HEK293 (cell line): Measurements from ENCODE around the gene OR10A3.

ENCODE experiments used
- CTCF ChIA-PET: fragments of 350-600 bp; formaldehyde crosslinking; extraction: SDS; loops from one replicate; lab custom pipeline; 2021; ENCODE audit warnings: antibody characterized with exemption; lab: Yijun Ruan, JAX
- POLR2A ChIA-PET: fragments of 300-600 bp; formaldehyde crosslinking; extraction: SDS; loops from one replicate; lab custom pipeline; 2020; ENCODE audit warnings: antibody characterized with exemption, inconsistent platforms; lab: Yijun Ruan, JAX
- H3K27ac ChIP-seq: fragments of 200-500 bp; sonication (Bioruptor generic); 2 replicates; pipeline ENCODE4 v1.5.1; 2014; ENCODE audit warnings: low read depth, low read length, control low read depth, inconsistent platforms; ENCODE audit errors: extremely low read depth
- H3K36me3 ChIP-seq, 2 experiments: fragments of 200-500 bp in 1 of 2; sonication (Bioruptor generic) in 1 of 2; 1 replicate in 1 of 2; 2 replicates in 1 of 2; pipeline ENCODE4 v1.5.1; 2014 to 2017; ENCODE audit warnings: inconsistent platforms in 2 of 2, low read length in 2 of 2; ENCODE audit not compliant: control insufficient read depth in 2 of 2, insufficient read depth in 1 of 2
- H3K4me1 ChIP-seq: fragments of 200-500 bp; sonication (Bioruptor generic); 2 replicates; pipeline ENCODE4 v1.5.1; 2014; ENCODE audit warnings: mild to moderate bottlenecking, low read length, inconsistent platforms; ENCODE audit not compliant: control insufficient read depth, insufficient read depth
- H3K4me3 ChIP-seq: 2 replicates; pipeline ENCODE4 v1.5.1; 2011; ENCODE audit warnings: low read depth, mild to moderate bottlenecking, control low read depth, low read length, moderate library complexity
- H3K9me3 ChIP-seq: fragments of 200-500 bp; sonication (Bioruptor generic); 2 replicates; pipeline ENCODE4 v1.5.1; 2014; ENCODE audit warnings: low read depth, low read length, inconsistent platforms; ENCODE audit not compliant: control insufficient read depth, insufficient read depth
- GLIS1 ChIP-seq: fragments of 450-650 bp; formaldehyde crosslinking; IDR thresholded peaks from 2 replicates; pipeline ENCODE4 v1.5.1; 2016; ENCODE audit warnings: missing biosample characterization, missing genetic modification characterization
- KLF1 ChIP-seq: fragments of 450-650 bp; formaldehyde crosslinking; IDR thresholded peaks from 2 replicates; pipeline ENCODE4 v1.5.1; 2016; ENCODE audit warnings: missing biosample characterization, missing genetic modification characterization
- KLF10 ChIP-seq: fragments of 450-650 bp; IDR thresholded peaks from 2 replicates; pipeline ENCODE4 v1.5.1; 2018; ENCODE audit warnings: missing biosample characterization, mild to moderate bottlenecking, missing genetic modification characterization
- KLF7 ChIP-seq: fragments of 450-650 bp; formaldehyde crosslinking; IDR thresholded peaks from 2 replicates; pipeline ENCODE4 v1.5.1; 2016; ENCODE audit warnings: missing biosample characterization, missing genetic modification characterization, borderline replicate concordance
- KLF9 ChIP-seq: fragments of 450-650 bp; formaldehyde crosslinking; IDR thresholded peaks from 2 replicates; pipeline ENCODE4 v1.5.1; 2016; ENCODE audit warnings: missing biosample characterization, missing genetic modification characterization, low read depth
- OVOL3 ChIP-seq: fragments of 450-650 bp; formaldehyde crosslinking; IDR thresholded peaks from 2 replicates; pipeline ENCODE4 v1.5.1; 2016; ENCODE audit warnings: missing biosample characterization, missing genetic modification characterization
- SCRT1 ChIP-seq: fragments of 450-650 bp; formaldehyde crosslinking; IDR thresholded peaks from 2 replicates; pipeline ENCODE4 v1.5.1; 2016; ENCODE audit warnings: missing biosample characterization, missing genetic modification characterization, borderline replicate concordance
- YY2 ChIP-seq: fragments of 450-650 bp; formaldehyde crosslinking; IDR thresholded peaks from 2 replicates; pipeline ENCODE4 v1.5.1; 2016; ENCODE audit warnings: missing biosample characterization, missing genetic modification characterization
- ZBTB1 ChIP-seq: fragments of 450-650 bp; formaldehyde crosslinking; IDR thresholded peaks from 2 replicates; pipeline ENCODE4 v1.5.1; 2016; ENCODE audit warnings: missing biosample characterization, missing genetic modification characterization
- ZBTB26 ChIP-seq: fragments of 450-650 bp; formaldehyde crosslinking; optimal IDR thresholded peaks from 2 replicates; pipeline ENCODE3; 2016; ENCODE audit warnings: missing biosample characterization, mild to moderate bottlenecking, missing genetic modification characterization
- ZNF140 ChIP-seq: fragments of 450-650 bp; formaldehyde crosslinking; IDR thresholded peaks from 2 replicates; pipeline ENCODE4 v1.5.1; 2016; ENCODE audit warnings: missing biosample characterization, missing genetic modification characterization
- ZNF148 ChIP-seq: fragments of 450-650 bp; formaldehyde crosslinking; IDR thresholded peaks from 2 replicates; pipeline ENCODE4 v1.5.0; 2017; ENCODE audit warnings: missing biosample characterization, missing genetic modification characterization, borderline replicate concordance
- ZNF324 ChIP-seq: fragments of 450-650 bp; formaldehyde crosslinking; IDR thresholded peaks from 2 replicates; pipeline ENCODE4 v1.5.1; 2016; ENCODE audit warnings: missing biosample characterization, missing genetic modification characterization
- ZNF423 ChIP-seq: fragments of 450-650 bp; formaldehyde crosslinking; IDR thresholded peaks from 2 replicates; pipeline ENCODE4 v1.5.1; 2016; ENCODE audit warnings: missing biosample characterization, missing genetic modification characterization
- ZNF473 ChIP-seq: fragments of 450-650 bp; formaldehyde crosslinking; IDR thresholded peaks from 2 replicates; pipeline ENCODE4 v1.5.1; 2017; ENCODE audit warnings: missing biosample characterization, missing genetic modification characterization
- ZNF501 ChIP-seq: fragments of 450-650 bp; formaldehyde crosslinking; IDR thresholded peaks from 2 replicates; pipeline ENCODE4 v1.5.1; 2016; ENCODE audit warnings: missing biosample characterization, missing genetic modification characterization
- ZNF521 ChIP-seq: fragments of 450-650 bp; formaldehyde crosslinking; IDR thresholded peaks from 2 replicates; pipeline ENCODE4 v1.5.1; 2017; ENCODE audit warnings: missing biosample characterization, mild to moderate bottlenecking, missing genetic modification characterization
- ZNF544 ChIP-seq: fragments of 450-650 bp; formaldehyde crosslinking; IDR thresholded peaks from 2 replicates; pipeline ENCODE4 v1.5.0; 2017; ENCODE audit warnings: missing biosample characterization, missing genetic modification characterization
- ZNF548 ChIP-seq: fragments of 450-650 bp; formaldehyde crosslinking; IDR thresholded peaks from 2 replicates; pipeline ENCODE4 v1.5.1; 2016; ENCODE audit warnings: missing biosample characterization, missing genetic modification characterization
- ZNF555 ChIP-seq: fragments of 450-650 bp; formaldehyde crosslinking; conservative IDR thresholded peaks from 2 replicates; pipeline ENCODE4 v1.5.1; 2017; ENCODE audit warnings: missing biosample characterization, mild to moderate bottlenecking, missing genetic modification characterization, inconsistent platforms
- ZNF580 ChIP-seq: fragments of 450-650 bp; formaldehyde crosslinking; IDR thresholded peaks from 2 replicates; pipeline ENCODE4 v1.5.1; 2016; ENCODE audit warnings: missing biosample characterization, missing genetic modification characterization
- ZNF701 ChIP-seq: fragments of 450-650 bp; formaldehyde crosslinking; IDR thresholded peaks from 2 replicates; pipeline ENCODE4 v1.5.1; 2016; ENCODE audit warnings: missing biosample characterization, missing genetic modification characterization
- ZNF792 ChIP-seq: fragments of 450-650 bp; formaldehyde crosslinking; IDR thresholded peaks from 2 replicates; pipeline ENCODE4 v1.5.1; 2016; ENCODE audit warnings: missing biosample characterization, missing genetic modification characterization

Gene OR10A3

GRCh38 chr11:7907121-7907520 is 34.4 kb downstream of the OR10A3 start:
- ChIA-PET CTCF (interaction anchor here (1.2 kb wide), 1 partner anchor 15 kb away, joined by 3 read pairs; no protein-coding TSS in a partner anchor), POLR2A (no interaction called here)
- H3K4me3 ChIP-seq: no peak overlapping the region
- no peaks in the 10 kb centered on the region for H3K9me3 ChIP-seq
- no peak overlapping the region for H3K27ac ChIP-seq
- no peaks in the 10 kb centered on the region for H3K36me3 ChIP-seq
- TF ChIP-seq ZNF148 (tag by site-specific recombination) (no peak), ZNF548 (tag by site-specific recombination) (no peak), YY2 (tag by site-specific recombination) (no peak), ZNF580 (tag by site-specific recombination) (no peak), KLF1 (tag by site-specific recombination) (no peak), ZNF324 (tag by site-specific recombination) (no peak), ZNF544 (tag by site-specific recombination) (no peak), SCRT1 (tag by site-specific recombination) (no peak), ZNF140 (tag by site-specific recombination) (no peak)
- no peaks in the 10 kb centered on the region for H3K4me1 ChIP-seq

- no peak overlapping the region for H3K4me3 ChIP-seq
- H3K27ac ChIP-seq: no peak overlapping the region
- no peak for TF ChIP-seq KLF9 (tag by site-specific recombination)
- TF ChIP-seq GLIS1 (tag by site-specific recombination): peak; percentile 33; the same call in 1 of the 2 replicates
- H3K4me1 ChIP-seq: no peaks in the 10 kb centered on the region
- H3K36me3 ChIP-seq: no peaks in the 10 kb centered on the region
- POLR2A ChIA-PET: interaction anchor here (1.0 kb wide), 1 partner anchor 81 kb away, joined by 3 read pairs; the partner anchor contains the start of gene EIF3F
- CTCF ChIA-PET: interaction anchor here (0.6 to 1.8 kb wide), 4 partner anchors 14 to 959 kb away, joined by 3 to 13 read pairs (median 8); partner anchors contain the start of gene EIF3F
- H3K9me3 ChIP-seq: no peaks in the 10 kb centered on the region
Observed at GRCh38 chr11:7906481-7906880, 35.0 kb downstream of the OR10A3 start.

- H3K4me3 ChIP-seq: no peak overlapping the region
- H3K27ac ChIP-seq: no peak overlapping the region
- no peaks in the 10 kb centered on the region for H3K36me3 ChIP-seq
- ChIA-PET POLR2A (interaction anchor here (1.0 kb wide), 1 partner anchor 81 kb away, joined by 3 read pairs; the partner anchor contains the start of gene EIF3F), CTCF (interaction anchor here (0.6 to 1.8 kb wide), 4 partner anchors 13 to 958 kb away, joined by 3 to 13 read pairs (median 8); partner anchors contain the start of gene EIF3F)
- H3K9me3 ChIP-seq: no peaks in the 10 kb centered on the region
- no peak for TF ChIP-seq OVOL3 (tag by site-specific recombination)
- TF ChIP-seq ZBTB26 (tag by site-specific recombination): no peak
- no peak for TF ChIP-seq ZNF555 (tag by site-specific recombination)
- TF ChIP-seq ZNF792: no peak
- TF ChIP-seq ZBTB1 (tag by site-specific recombination): no peak
- TF ChIP-seq ZNF473: no peak
- no peak for TF ChIP-seq ZNF501 (tag by site-specific recombination)
- TF ChIP-seq KLF10: no peak
- no peak for TF ChIP-seq ZNF521 (tag by site-specific recombination)
- no peak for TF ChIP-seq KLF7 (tag by site-specific recombination)
- TF ChIP-seq ZNF423 (tag by site-specific recombination): no peak
- TF ChIP-seq ZNF701 (tag by site-specific recombination): no peak
- H3K4me1 ChIP-seq: no peaks in the 10 kb centered on the region
Observed at GRCh38 chr11:7905961-7906429, 35.5 kb downstream of the OR10A3 start.
